SJCRH30 (cell line): ENCODE data around the gene DUOXA2. TPM values are rescaled to one million over a fixed set of nuclear protein-coding genes. Genes with fewer than 3 reads are reported as not detected.
"Not testable (repeated sequence)": the region's sequence is repeated elsewhere in the genome, so short reads cannot be mapped to it uniquely, and the experiment has no call there.

Experiments
- DNase-seq, 2 experiments: peaks; one replicate each; pipeline ENCODE4 v3.0.0-alpha.2; 2015 to 2020
- H3K27ac ChIP-seq: fragments of 250-450 bp; sonication (Bioruptor Pico); 2 replicates; pipeline ENCODE4 v1.5.1; 2020; ENCODE audit warnings: mild to moderate bottlenecking, moderate library complexity
- H3K27me3 ChIP-seq: fragments of 250-450 bp; sonication (Bioruptor Pico); 2 replicates; pipeline ENCODE4 v1.5.1; 2020; ENCODE audit warnings: mild to moderate bottlenecking, moderate library complexity
- H3K36me3 ChIP-seq: fragments of 250-450 bp; sonication (Bioruptor Pico); 2 replicates; pipeline ENCODE4 v1.5.1; 2020; ENCODE audit warnings: mild to moderate bottlenecking, moderate library complexity
- H3K4me1 ChIP-seq: fragments of 250-450 bp; sonication (Bioruptor Pico); 2 replicates; pipeline ENCODE4 v1.5.1; 2020; ENCODE audit warnings: mild to moderate bottlenecking, moderate library complexity
- H3K4me3 ChIP-seq: fragments of 250-450 bp; sonication (Bioruptor Pico); 2 replicates; pipeline ENCODE4 v1.5.1; 2020; ENCODE audit warnings: mild to moderate bottlenecking, moderate library complexity
- H3K9me3 ChIP-seq: fragments of 250-450 bp; sonication (Bioruptor Pico); replicated peaks from 2 replicates; pipeline ENCODE4 v1.5.1; 2020; ENCODE audit warnings: mild to moderate bottlenecking, moderate library complexity
- total RNA-seq: library from RNA; depleted of rRNA; stranded (reverse); fragments of >200 nt; shearing (Covaris generic); gene quantifications from 2 replicates; pipeline ENCODE4 v1.2.3, GENCODE V29; 2014

Gene DUOXA2
- total RNA-seq, 1 experiment from 2014 or later = not detected

DNA sequence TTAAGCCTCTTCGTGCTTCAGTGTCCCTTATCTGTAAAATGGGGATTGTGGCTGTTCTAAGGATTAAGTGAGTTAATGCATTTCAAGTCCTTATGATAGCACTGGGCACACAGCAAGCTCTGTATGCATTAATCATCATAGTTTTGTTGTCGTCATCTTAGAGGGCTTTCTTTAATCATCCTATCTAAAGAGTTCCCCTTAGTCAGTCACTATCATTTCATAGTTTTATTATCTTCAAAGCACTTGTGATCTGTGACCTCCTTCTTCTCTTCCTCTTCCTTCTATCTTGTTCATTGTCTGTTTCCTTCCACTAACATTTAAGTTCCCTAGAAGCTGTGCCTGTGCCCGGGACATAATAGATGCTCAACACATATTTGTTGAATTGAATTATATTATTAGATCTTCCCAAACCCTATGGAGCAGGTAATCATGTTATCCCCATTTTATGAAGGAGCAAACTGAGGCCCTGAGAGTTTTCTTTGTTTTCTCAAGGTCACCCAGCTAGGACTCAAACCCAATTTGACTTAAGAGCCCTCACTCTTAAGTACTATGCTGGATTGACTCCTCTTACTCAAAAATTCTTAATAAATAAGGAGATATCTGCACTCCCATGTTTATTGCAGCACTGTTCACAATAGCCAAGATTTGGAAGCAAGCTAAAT, 24.3 kb upstream of the DUOXA2 start:
- H3K4me3 ChIP-seq = no peak overlapping the region
- no peak for DNase-seq
- H3K36me3 ChIP-seq = no peaks in the 10 kb centered on the region
- no peaks in the 10 kb centered on the region; the same call in 1 of the 2 replicates for H3K4me1 ChIP-seq
- no peak overlapping the region for H3K27ac ChIP-seq
- no peaks in the 10 kb centered on the region for H3K9me3 ChIP-seq
- peaks cover 13% of the 10 kb centered on the region for H3K27me3 ChIP-seq

DNA sequence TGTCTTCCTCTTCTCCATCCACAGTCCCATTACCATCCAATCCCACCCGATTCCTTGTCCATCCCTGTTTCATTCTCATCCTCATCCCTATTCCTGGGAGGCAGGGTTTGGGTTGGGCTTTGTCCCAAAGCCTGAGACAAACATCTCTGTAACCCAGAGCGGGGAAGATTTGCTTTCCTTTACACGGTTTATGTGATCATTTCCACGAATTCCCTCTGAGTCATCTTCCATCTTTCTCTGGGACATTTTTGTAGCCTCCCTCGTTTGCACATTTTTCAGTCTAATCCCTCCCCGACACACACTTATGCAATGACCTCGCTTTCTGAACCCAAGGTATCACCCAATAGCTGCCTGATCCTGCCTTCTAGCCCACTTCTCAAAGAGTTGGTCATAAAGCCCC, 23.0 kb upstream of the DUOXA2 start:
- Histone ChIP-seq H3K4me1 (no peaks in the 10 kb centered on the region; the same call in 1 of the 2 replicates), H3K4me3 (no peak overlapping the region), H3K36me3 (no peaks in the 10 kb centered on the region), H3K9me3 (no peaks in the 10 kb centered on the region), H3K27me3 (peaks cover 13% of the 10 kb centered on the region), H3K27ac (no peak overlapping the region)
- no peak for DNase-seq

DNA sequence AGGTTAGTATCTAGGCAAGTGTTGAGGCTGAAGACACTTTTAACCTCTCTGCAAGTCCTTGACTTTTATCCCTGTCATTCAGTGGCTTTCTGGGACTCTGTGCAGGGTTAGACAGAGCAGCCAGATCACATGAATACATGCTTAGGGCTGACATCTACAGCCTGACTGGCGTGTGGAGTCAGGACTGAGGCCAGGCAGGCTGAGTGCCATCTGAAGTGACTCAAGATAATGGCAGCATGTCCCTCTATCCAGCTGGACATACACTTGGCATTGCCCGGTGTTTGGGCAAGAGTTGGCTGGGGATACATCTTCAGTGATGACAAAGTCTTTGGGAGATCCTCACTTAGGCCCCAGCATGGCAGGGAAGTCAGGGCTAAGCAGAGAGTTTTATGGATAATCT, 22.6 kb upstream of the DUOXA2 start:
- Histone ChIP-seq H3K36me3 (no peaks in the 10 kb centered on the region), H3K27me3 (peaks cover 15% of the 10 kb centered on the region), H3K27ac (no peak overlapping the region), H3K4me1 (no peaks in the 10 kb centered on the region; the same call in 1 of the 2 replicates), H3K9me3 (no peaks in the 10 kb centered on the region), H3K4me3 (no peak overlapping the region)
- no peak for DNase-seq

GRCh38 chr15:45093013-45093412, 21.1 kb upstream of the DUOXA2 start:
- no peak overlapping the region for H3K4me3 ChIP-seq
- no peaks in the 10 kb centered on the region for H3K9me3 ChIP-seq
- no peak for DNase-seq
- no peaks in the 10 kb centered on the region; the same call in 1 of the 2 replicates for H3K4me1 ChIP-seq
- no peaks in the 10 kb centered on the region for H3K36me3 ChIP-seq
- H3K27ac ChIP-seq = no peak overlapping the region
- peaks cover 21% of the 10 kb centered on the region for H3K27me3 ChIP-seq

- H3K27me3 ChIP-seq = peaks cover 21% of the 10 kb centered on the region
- H3K36me3 ChIP-seq = no peaks in the 10 kb centered on the region
- H3K27ac ChIP-seq = no peak overlapping the region
- H3K4me3 ChIP-seq = no peak overlapping the region
- H3K4me1 ChIP-seq = no peaks in the 10 kb centered on the region; the same call in 1 of the 2 replicates
- DNase-seq = no peak
- H3K9me3 ChIP-seq = no peaks in the 10 kb centered on the region
Measured at GRCh38 chr15:45093622-45094357, 20.3 kb upstream of the DUOXA2 start.

DNA sequence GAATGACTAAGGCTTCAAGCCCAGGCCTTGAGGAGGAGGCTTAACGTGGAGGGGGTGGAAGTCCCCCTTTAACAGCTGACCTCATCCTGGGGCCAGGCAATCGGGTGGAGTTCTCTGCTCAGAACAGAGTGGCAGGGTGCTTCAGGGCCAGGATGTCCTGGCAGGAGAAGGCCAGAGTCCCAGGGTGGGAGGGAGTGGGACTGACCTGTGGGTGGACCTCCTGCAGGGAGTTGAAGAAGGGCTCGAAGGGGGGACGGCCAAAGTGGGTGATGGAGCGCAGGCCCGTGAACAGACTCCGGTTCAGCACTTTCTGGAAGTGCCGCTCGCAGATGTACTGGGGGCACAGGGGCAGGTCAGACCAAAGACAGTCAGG, 19.8 kb upstream of the DUOXA2 start:
- Histone ChIP-seq H3K4me3 (no peak overlapping the region), H3K36me3 (no peaks in the 10 kb centered on the region), H3K4me1 (no peaks in the 10 kb centered on the region), H3K27ac (no peak overlapping the region), H3K9me3 (no peaks in the 10 kb centered on the region), H3K27me3 (peaks cover 21% of the 10 kb centered on the region)
- no peak for DNase-seq

DNA sequence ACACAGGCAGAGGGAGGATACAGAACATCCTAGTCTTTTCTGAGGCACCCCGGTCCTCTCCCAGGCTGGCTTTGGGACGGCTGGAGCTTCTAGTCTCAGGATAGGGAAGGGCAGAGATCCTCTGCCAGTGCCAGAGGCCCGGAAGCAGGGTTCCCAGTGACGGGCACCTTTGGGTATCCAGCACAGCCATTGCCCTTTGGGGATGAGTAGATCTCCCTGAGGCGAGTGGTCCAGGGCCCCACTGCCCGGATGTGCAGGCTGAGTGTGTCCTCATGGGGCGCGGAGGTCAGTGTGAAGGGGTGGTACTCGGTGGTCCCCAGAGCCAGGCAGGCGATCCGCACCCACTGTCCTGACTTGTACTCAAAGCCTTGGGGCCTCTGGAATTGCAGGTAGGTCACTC, 18.5 kb upstream of the DUOXA2 start:
- H3K4me3 ChIP-seq = no peak overlapping the region
- no peak for DNase-seq
- H3K27ac ChIP-seq = no peak overlapping the region
- H3K27me3 ChIP-seq = peaks cover 21% of the 10 kb centered on the region
- H3K36me3 ChIP-seq = no peaks in the 10 kb centered on the region
- H3K4me1 ChIP-seq = no peaks in the 10 kb centered on the region
- H3K9me3 ChIP-seq = no peaks in the 10 kb centered on the region

DNA sequence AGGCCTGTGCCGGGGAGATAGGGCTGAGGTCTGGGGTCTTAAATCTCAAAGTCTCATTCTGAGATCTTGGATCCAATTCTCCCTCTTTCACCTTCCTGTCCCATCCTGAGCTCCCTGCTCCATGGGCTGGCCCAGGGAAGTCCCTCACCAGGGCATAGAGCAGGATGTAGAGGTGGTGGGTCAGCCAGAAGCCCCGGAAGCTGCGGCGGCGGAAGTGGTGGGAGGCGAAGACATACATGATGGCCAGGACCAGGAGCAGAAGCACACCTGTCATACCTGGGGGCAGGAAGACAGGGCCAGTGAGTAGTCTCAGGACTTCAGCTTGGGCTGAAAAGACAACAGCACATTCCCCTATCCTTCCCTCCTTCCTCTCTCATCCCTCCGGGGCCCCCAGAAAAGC, 16.7 kb upstream of the DUOXA2 start:
- Histone ChIP-seq H3K27ac (no peak overlapping the region), H3K4me3 (no peak overlapping the region), H3K27me3 (peaks cover 8% of the 10 kb centered on the region; the same call in 1 of the 2 replicates), H3K4me1 (no peaks in the 10 kb centered on the region), H3K9me3 (no peaks in the 10 kb centered on the region), H3K36me3 (no peaks in the 10 kb centered on the region)
- DNase-seq = no peak

DNA sequence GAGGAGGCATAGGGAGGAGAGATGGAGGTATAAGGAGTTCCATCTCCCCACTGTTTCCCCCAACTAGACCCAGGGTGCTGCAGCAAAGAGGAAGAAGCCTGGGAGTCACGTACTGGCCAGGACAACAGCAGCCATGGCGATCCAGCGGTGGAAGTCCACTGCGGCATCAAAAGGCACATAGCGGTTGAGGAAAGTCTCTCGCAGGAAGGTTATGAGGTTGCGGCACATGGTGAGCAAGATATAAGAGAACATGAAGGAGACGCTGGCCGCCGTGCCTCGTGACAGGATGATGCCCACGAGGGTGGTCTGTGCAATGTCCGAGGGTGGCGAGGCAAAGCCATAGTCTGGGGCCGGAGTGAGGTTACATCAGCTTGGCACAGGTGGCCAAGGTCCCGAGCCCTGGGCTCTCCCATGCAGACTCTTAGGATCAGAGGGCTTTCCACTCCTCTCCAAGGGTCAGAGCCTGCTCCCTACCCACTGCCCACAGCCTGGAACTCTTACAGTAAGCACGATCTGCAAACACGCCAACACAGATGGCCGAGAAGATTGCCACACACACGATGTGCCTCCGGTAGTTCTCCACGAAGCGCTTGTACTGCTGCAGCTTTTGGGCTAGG, 14.5 kb upstream of the DUOXA2 start:
- no peaks in the 10 kb centered on the region for H3K9me3 ChIP-seq
- peaks cover 18% of the 10 kb centered on the region for H3K27me3 ChIP-seq
- H3K27ac ChIP-seq = no peak overlapping the region
- no peaks in the 10 kb centered on the region for H3K36me3 ChIP-seq
- H3K4me1 ChIP-seq = no peaks in the 10 kb centered on the region
- no peak for DNase-seq
- no peak overlapping the region for H3K4me3 ChIP-seq

- H3K27me3 ChIP-seq = peaks cover 23% of the 10 kb centered on the region
- H3K4me3 ChIP-seq = no peak overlapping the region
- H3K36me3 ChIP-seq = no peaks in the 10 kb centered on the region
- H3K9me3 ChIP-seq = no peaks in the 10 kb centered on the region
- no peaks in the 10 kb centered on the region for H3K4me1 ChIP-seq
- H3K27ac ChIP-seq = no peak overlapping the region
- no peak for DNase-seq
Measured at GRCh38 chr15:45100884-45101625, 13.1 kb upstream of the DUOXA2 start.

- no peaks in the 10 kb centered on the region for H3K4me1 ChIP-seq
- H3K4me3 ChIP-seq = no peak overlapping the region
- H3K36me3 ChIP-seq = no peaks in the 10 kb centered on the region
- DNase-seq = no peak
- no peaks in the 10 kb centered on the region for H3K9me3 ChIP-seq
- H3K27ac ChIP-seq = no peak overlapping the region
- H3K27me3 ChIP-seq = peaks cover 19% of the 10 kb centered on the region
Measured at GRCh38 chr15:45101749-45102148, 12.4 kb upstream of the DUOXA2 start.

- Histone ChIP-seq H3K27me3 (peaks cover 15% of the 10 kb centered on the region), H3K4me3 (no peak overlapping the region), H3K4me1 (no peaks in the 10 kb centered on the region), H3K27ac (no peak overlapping the region), H3K9me3 (no peaks in the 10 kb centered on the region), H3K36me3 (no peaks in the 10 kb centered on the region)
- no peak for DNase-seq
Measured at GRCh38 chr15:45102226-45102625, 11.9 kb upstream of the DUOXA2 start.

DNA sequence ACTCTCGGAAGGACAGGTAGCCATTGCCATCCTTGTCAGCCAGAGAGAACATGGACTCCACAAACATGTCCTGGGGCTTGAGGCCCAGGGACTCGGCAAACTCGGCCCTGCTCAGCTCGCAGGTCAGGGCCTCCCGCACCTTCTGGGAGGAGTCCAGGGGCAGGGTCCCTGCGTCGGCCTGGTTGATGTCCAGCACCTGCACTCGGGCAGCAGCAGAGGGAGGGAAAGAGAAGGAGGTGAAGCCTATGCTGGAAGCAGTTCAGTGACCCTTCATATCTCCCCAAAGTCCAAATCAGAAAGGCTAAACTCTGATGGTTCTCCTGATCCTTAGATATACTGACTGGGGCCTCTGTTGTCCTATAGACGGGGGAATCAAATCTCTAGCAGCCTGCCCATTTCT, 10.0 kb upstream of the DUOXA2 start:
- H3K27ac ChIP-seq, DNase-seq, H3K9me3 ChIP-seq, H3K36me3 ChIP-seq, H3K4me3 ChIP-seq, H3K4me1 ChIP-seq: not testable (repeated sequence)
- H3K27me3 ChIP-seq = peaks cover 15% of the 10 kb centered on the region

- Histone ChIP-seq H3K9me3 (no peaks in the 10 kb centered on the region), H3K27ac (no peak overlapping the region), H3K36me3 (no peaks in the 10 kb centered on the region), H3K4me3 (no peak overlapping the region), H3K4me1 (no peaks in the 10 kb centered on the region), H3K27me3 (peaks cover 15% of the 10 kb centered on the region)
- no peak for DNase-seq
Measured at GRCh38 chr15:45105586-45105985, 8.5 kb upstream of the DUOXA2 start.
